GM06990 (cell line): ENCODE results near the gene AFAP1.
A peak's percentile ranks its signal among the peaks of the same experiment; 100 is the strongest.

Experiments used
- DNase-seq: peaks from one replicate; pipeline ENCODE4 v3.0.0-alpha.2; 2011; ENCODE audit not compliant: insufficient read length; ENCODE audit errors: extremely low read depth
- H3K27me3 ChIP-seq: replicated peaks from 2 replicates; pipeline ENCODE4 v1.6.0; 2011; ENCODE audit warnings: low read length; ENCODE audit not compliant: control insufficient read depth, insufficient read depth
- H3K36me3 ChIP-seq: 2 replicates; pipeline ENCODE4 v1.5.1; 2011; ENCODE audit warnings: low read length; ENCODE audit not compliant: control insufficient read depth, insufficient read depth
- H3K4me3 ChIP-seq: replicated peaks from 2 replicates; pipeline ENCODE4 v1.5.1; 2011; ENCODE audit warnings: low read depth, mild to moderate bottlenecking, control low read depth, low read length
- CTCF ChIP-seq: IDR thresholded peaks from 2 replicates; pipeline ENCODE4 v1.5.1; 2011; ENCODE audit warnings: low read length, control low read depth, mild to moderate bottlenecking, inconsistent platforms; ENCODE audit not compliant: insufficient read depth, poor library complexity, severe bottlenecking

The AFAP1 gene

GRCh38 chr4:7764466-7764865 is 175.2 kb downstream of the AFAP1 start:
- no peak overlapping the region for H3K4me3 ChIP-seq
- H3K27me3 ChIP-seq = no peaks in the 10 kb centered on the region; the same call in 1 of the 2 replicates
- no peaks in the 10 kb centered on the region for H3K36me3 ChIP-seq
- no peak for TF ChIP-seq CTCF
- no peak for DNase-seq

- H3K36me3 ChIP-seq = no peaks in the 10 kb centered on the region
- TF ChIP-seq CTCF = no peak
These were observed 175.9 kb downstream of the AFAP1 start for GRCh38 chr4:7763788-7764187.

GRCh38 chr4:7763106-7763505 is 176.6 kb downstream of the AFAP1 start:
- Histone ChIP-seq H3K36me3 (no peaks in the 10 kb centered on the region), H3K4me3 (no peak overlapping the region), H3K27me3 (no peaks in the 10 kb centered on the region; the same call in 1 of the 2 replicates)
- DNase-seq = no peak
- TF ChIP-seq CTCF = no peak

More at GRCh38 chr4:7763788-7764187, 175.9 kb downstream of the AFAP1 start:
- no peak for DNase-seq
- Histone ChIP-seq H3K4me3 (no peak overlapping the region), H3K27me3 (no peaks in the 10 kb centered on the region; the same call in 1 of the 2 replicates)

GRCh38 chr4:7762376-7763030 is 177.2 kb downstream of the AFAP1 start:
- no peak overlapping the region for H3K4me3 ChIP-seq
- TF ChIP-seq CTCF = no peak
- H3K27me3 ChIP-seq = no peaks in the 10 kb centered on the region; the same call in 1 of the 2 replicates
- H3K36me3 ChIP-seq = no peaks in the 10 kb centered on the region
- no peak for DNase-seq

GRCh38 chr4:7761720-7762119 is 177.9 kb downstream of the AFAP1 start:
- Histone ChIP-seq H3K36me3 (no peaks in the 10 kb centered on the region), H3K4me3 (no peak overlapping the region), H3K27me3 (no peaks in the 10 kb centered on the region; the same call in 1 of the 2 replicates)
- TF ChIP-seq CTCF = peak; percentile 93
- DNase-seq = peak; percentile 50
